SK-N-SH (cell line): ENCODE data around the gene SND1.

ENCODE experiments used
- MAX ChIP-seq: IDR thresholded peaks from 2 replicates; pipeline ENCODE4 v1.4.0; 2012; ENCODE audit warnings: low read depth
- RAD21 ChIP-seq: IDR thresholded peaks from 2 replicates; pipeline ENCODE4 v1.6.1; 2012; ENCODE audit warnings: mild to moderate bottlenecking, low read length
- ZBTB33 ChIP-seq: IDR thresholded peaks from 2 replicates; pipeline ENCODE4 v1.4.0; 2012; ENCODE audit warnings: low read depth, borderline replicate concordance
- TF ChIP-seq, protein P1 (sequence below): fragments of 200-600 bp; sonication (generic); IDR thresholded peaks from 2 replicates; pipeline ENCODE4 v1.6.1; 2017; ENCODE audit warnings: antibody characterized with exemption, mild to moderate bottlenecking, moderate library complexity
- TF ChIP-seq, protein P2 (sequence below): IDR thresholded peaks from 2 replicates; pipeline ENCODE4 v1.4.0; 2012; ENCODE audit warnings: low read depth, borderline replicate concordance

GRCh38 chr7:127844165-127844564 lies 192.2 kb downstream of the SND1 start:
- TF ChIP-seq, protein P1, sequence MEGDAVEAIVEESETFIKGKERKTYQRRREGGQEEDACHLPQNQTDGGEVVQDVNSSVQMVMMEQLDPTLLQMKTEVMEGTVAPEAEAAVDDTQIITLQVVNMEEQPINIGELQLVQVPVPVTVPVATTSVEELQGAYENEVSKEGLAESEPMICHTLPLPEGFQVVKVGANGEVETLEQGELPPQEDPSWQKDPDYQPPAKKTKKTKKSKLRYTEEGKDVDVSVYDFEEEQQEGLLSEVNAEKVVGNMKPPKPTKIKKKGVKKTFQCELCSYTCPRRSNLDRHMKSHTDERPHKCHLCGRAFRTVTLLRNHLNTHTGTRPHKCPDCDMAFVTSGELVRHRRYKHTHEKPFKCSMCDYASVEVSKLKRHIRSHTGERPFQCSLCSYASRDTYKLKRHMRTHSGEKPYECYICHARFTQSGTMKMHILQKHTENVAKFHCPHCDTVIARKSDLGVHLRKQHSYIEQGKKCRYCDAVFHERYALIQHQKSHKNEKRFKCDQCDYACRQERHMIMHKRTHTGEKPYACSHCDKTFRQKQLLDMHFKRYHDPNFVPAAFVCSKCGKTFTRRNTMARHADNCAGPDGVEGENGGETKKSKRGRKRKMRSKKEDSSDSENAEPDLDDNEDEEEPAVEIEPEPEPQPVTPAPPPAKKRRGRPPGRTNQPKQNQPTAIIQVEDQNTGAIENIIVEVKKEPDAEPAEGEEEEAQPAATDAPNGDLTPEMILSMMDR: no peak
- TF ChIP-seq MAX (no peak), RAD21 (no peak), ZBTB33 (no peak)
- TF ChIP-seq, protein P2, sequence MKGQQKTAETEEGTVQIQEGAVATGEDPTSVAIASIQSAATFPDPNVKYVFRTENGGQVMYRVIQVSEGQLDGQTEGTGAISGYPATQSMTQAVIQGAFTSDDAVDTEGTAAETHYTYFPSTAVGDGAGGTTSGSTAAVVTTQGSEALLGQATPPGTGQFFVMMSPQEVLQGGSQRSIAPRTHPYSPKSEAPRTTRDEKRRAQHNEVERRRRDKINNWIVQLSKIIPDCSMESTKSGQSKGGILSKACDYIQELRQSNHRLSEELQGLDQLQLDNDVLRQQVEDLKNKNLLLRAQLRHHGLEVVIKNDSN: no peak
